NCI-H2081 (cell line): ENCODE data around the gene CSKMT.
"Not testable (repeated sequence)": the region's sequence is repeated elsewhere in the genome, so short reads cannot be mapped to it uniquely, and the experiment has no call there.

Experiments
- DNase-seq, 2 experiments: peaks; one replicate each; lab custom pipeline; 2025; lab: John Stamatoyannopoulos, UW

The CSKMT gene

GRCh38 chr11:62665075-62665598, at the start of gene CSKMT, which contains the start of gene C11orf98:
CSKMT (plus strand) TSS chr11:62665312; CDS start chr11:62665880, 568 bp downstream.
C11orf98 (minus strand) TSS chr11:62665210; CDS start chr11:62665169, 41 bp downstream.
- DNase-seq = peak; percentile 92 to 93

- DNase-seq = no peak
These were observed 49.6 kb upstream of the CSKMT start for GRCh38 chr11:62615521-62615920.

GRCh38 chr11:62616957-62617356, 48.2 kb upstream of the CSKMT start:
- DNase-seq = not testable (repeated sequence)

GRCh38 chr11:62621027-62621566, 44.0 kb upstream of the CSKMT start:
- DNase-seq = no peak

- DNase-seq = peak; percentile 97 to 99
These were observed 43.3 kb upstream of the CSKMT start, which contains the start of gene B3GAT3 for GRCh38 chr11:62621567-62622470. B3GAT3 (minus strand) TSS chr11:62621986; CDS start chr11:62621947, 39 bp downstream.

GRCh38 chr11:62622476-62623089, 42.5 kb upstream of the CSKMT start:
- DNase-seq = no peak

- DNase-seq = no peak
These were observed 37.4 kb upstream of the CSKMT start for GRCh38 chr11:62627713-62628112.

GRCh38 chr11:62632492-62632891, 32.6 kb upstream of the CSKMT start:
- no peak for DNase-seq

- DNase-seq = no peak
These were observed 20.9 kb upstream of the CSKMT start for GRCh38 chr11:62644220-62644619.

- DNase-seq = no peak
These were observed 19.5 kb upstream of the CSKMT start for GRCh38 chr11:62645671-62645945.

GRCh38 chr11:62645946-62646824, 18.9 kb upstream of the CSKMT start, which contains the start of gene GANAB:
GANAB (minus strand) TSS chr11:62646613; CDS start chr11:62646599, 14 bp downstream.
- DNase-seq = peak; percentile 98 to 99

- no peak for DNase-seq
These were observed 18.1 kb upstream of the CSKMT start for GRCh38 chr11:62646825-62647608.

- DNase-seq = no peak
These were observed 17.5 kb upstream of the CSKMT start for GRCh38 chr11:62647609-62648005.

- no peak for DNase-seq
These were observed 16.7 kb upstream of the CSKMT start for GRCh38 chr11:62648185-62648966.

GRCh38 chr11:62648967-62649364, 16.1 kb upstream of the CSKMT start:
- DNase-seq = no peak

- no peak for DNase-seq
These were observed 15.6 kb upstream of the CSKMT start for GRCh38 chr11:62649486-62649885.

GRCh38 chr11:62650283-62650682, 14.8 kb upstream of the CSKMT start:
- DNase-seq = not testable (repeated sequence)

GRCh38 chr11:62652161-62653006, 12.7 kb upstream of the CSKMT start:
- no peak for DNase-seq

- no peak for DNase-seq
These were observed 10.8 kb upstream of the CSKMT start for GRCh38 chr11:62654297-62654696.
